NCI-H748 (cell line): ENCODE data around the gene MYOZ3.

Experiments used
- DNase-seq: peaks from one replicate; lab custom pipeline; 2025; ENCODE audit not compliant: unreplicated experiment; lab: John Stamatoyannopoulos, UW

Gene MYOZ3

DNA sequence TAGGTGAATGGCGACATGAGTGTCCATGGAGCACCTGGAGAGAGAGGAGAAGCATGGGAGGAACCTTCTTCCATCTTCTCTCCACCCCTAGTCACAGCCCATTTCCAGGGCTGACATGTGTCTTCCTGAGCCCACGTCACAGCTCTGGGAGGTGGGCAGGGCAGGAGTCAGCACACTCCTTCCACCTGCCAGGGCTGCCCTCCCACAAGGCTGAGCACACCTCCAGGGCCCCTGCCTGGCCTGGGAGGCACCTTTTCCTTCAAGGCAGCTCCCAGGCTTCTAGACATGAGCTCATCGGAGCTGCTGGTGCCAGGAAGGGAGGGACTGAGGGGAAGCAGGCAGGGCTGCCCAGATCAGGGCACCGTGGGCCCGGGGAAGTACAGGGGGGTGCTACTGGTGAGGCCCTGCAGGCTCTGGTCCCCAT, 34.2 kb upstream of the MYOZ3 start:
- no peak for DNase-seq

- DNase-seq: no peak
Observed at GRCh38 chr5:150627731-150628545, 33.1 kb upstream of the MYOZ3 start.

- DNase-seq: no peak
Observed at GRCh38 chr5:150628936-150629485, 32.0 kb upstream of the MYOZ3 start.

GRCh38 chr5:150630016-150630415, 31.0 kb upstream of the MYOZ3 start:
- DNase-seq: no peak

GRCh38 chr5:150630461-150631325, 30.4 kb upstream of the MYOZ3 start:
- DNase-seq: no peak

DNA sequence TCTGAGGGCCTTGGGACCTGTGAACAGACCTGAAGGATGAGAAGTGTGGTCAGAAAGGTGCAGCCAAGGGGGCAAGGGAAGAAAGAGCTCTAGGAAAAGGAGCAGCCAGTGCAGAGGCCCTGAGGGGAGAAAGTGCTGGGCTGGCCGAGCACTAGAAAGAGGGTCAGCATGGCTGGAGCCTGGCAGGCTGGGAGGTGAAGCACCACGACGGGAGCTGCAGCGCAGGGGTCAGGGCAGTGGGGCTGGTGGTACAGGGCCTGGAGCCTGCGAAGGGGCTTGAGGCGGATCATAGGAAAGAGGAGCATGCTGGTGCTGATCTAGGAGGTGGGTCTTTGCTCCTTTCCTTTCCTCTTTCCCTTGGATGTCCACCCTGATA, 29.7 kb upstream of the MYOZ3 start:
- DNase-seq: no peak

DNA sequence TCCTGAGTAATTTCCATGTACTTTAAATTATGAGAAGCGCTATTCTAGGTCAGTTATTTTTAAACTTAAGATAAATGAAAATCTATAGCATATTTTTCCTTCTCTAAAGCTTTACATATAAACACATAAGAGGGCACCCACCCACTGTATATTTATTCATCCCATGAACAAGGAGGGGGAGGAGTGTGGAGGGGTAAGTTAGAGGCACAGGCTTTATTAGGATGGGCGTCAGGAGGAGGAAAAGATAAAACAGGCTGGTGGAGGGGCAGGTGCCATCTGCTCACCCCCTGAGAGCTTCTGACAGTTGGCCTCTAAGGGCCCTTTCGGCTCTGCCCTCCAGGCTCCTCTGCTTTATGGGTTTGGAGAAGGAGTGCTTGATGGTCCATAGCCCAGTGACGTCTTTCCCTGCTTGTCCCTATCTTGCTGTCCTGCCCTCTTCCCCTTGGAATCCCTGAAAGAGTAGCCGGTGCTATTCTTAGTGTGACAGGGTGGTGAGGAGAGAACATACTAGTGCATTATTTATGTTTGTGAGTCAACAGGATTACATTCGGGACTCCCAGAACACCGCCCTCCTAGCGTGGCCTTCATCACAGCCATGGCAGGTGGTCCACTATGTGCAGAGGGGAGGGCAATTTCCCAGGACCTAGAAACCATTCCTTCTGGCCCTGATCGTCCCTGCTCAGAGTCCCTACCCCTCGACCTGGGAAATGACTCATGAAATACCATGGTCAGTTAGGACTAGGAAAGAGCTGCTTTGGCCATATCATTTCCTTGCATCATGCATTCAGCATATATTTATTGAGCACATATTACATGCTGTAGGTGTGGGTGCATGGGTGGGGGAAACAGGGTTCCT, 28.5 kb upstream of the MYOZ3 start:
- DNase-seq: no peak

DNA sequence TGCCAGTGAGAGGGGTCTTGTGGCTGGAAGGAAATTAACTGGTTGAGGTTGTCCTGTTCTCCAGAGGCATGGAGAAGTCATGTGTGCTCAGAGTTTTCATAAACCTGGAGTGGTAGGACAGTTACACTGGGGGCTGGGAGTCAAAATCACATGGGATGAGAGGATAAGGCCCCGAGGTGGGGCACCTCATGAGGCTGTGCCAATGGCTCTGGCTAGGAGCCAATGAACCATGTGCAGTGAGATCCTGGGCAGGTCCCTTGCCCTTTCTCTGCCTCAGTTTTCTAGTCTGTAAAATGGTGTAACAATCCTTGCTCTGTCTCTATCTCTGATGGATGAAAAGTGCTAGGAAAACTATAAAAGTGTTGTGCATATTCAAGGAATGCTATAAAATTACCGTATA, 27.6 kb upstream of the MYOZ3 start:
- no peak for DNase-seq

DNA sequence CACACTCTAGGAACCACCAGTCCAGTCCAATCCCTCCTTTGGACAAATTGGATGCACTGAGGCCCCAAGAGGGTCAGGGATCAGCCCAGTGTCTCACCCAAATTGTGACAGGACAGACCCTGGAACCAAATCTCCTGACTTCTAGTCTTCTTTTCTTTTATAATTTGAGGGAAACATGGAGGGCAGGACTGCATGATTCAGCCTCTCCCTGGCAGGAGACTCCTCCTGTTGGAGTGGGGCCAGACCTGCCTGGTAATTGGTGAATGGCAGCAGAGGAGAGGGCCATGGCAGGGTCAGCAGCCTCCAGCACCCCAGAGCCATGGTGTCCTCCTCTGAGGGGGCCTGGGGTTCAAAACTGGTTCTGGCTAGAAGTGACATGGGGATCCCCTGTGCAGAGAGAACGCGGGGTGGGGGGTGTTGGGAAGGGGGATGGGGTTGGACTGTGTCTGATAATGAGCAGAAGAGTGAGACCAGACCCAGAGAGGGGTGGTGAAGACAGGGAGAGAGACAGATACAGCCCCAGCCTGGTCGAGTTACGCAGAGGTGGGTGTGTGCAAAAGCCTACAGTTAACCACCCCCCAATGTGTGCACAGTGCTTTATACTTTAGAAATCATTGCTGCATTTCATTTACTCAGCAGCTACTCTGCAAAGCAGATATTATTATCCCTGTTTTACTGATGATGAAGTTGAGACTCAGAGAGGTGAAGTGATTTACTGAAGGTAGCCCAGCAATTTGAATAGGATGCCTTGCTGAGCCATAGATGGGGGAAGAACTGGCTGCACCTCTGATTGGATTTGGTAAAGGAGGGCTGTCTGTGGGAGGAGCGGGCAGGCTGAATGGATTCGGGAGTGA, 24.4 kb upstream of the MYOZ3 start:
- DNase-seq: no peak

GRCh38 chr5:150637245-150638052, 23.6 kb upstream of the MYOZ3 start:
- no peak for DNase-seq

- no peak for DNase-seq
Observed at GRCh38 chr5:150638053-150638444, 23.0 kb upstream of the MYOZ3 start.

- DNase-seq: no peak
Observed at GRCh38 chr5:150638488-150639376, 22.3 kb upstream of the MYOZ3 start.

- no peak for DNase-seq
Observed at GRCh38 chr5:150639377-150639692, 21.7 kb upstream of the MYOZ3 start.

DNA sequence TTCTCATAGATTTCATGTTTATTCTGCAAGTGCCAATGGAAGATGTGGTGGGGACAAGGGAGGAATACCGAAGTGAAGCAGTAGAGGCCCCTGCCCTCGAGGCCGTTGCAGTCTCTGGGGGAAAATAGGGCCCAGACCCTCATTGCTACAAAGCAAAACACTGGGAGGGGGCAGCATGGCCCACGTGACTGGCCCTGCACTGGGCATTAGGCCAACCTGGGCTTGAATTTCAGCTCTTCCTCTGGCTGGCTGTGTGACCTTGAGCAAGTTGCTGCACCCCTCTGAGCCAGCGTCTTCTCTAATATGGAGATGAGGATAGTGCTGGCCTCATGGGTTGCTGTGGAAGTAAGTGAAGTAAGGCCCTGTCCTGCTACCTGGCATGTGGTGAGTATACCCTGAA, 21.3 kb upstream of the MYOZ3 start:
- DNase-seq: no peak

- no peak for DNase-seq
Observed at GRCh38 chr5:150640311-150641005, 20.6 kb upstream of the MYOZ3 start, which contains the start of gene SYNPO. Gene SYNPO, plus strand, starts transcription at chr5:150640660. Its CDS starts 7,616 bp downstream, at chr5:150648276.

- no peak for DNase-seq
Observed at GRCh38 chr5:150641006-150641570, 20.0 kb upstream of the MYOZ3 start.

DNA sequence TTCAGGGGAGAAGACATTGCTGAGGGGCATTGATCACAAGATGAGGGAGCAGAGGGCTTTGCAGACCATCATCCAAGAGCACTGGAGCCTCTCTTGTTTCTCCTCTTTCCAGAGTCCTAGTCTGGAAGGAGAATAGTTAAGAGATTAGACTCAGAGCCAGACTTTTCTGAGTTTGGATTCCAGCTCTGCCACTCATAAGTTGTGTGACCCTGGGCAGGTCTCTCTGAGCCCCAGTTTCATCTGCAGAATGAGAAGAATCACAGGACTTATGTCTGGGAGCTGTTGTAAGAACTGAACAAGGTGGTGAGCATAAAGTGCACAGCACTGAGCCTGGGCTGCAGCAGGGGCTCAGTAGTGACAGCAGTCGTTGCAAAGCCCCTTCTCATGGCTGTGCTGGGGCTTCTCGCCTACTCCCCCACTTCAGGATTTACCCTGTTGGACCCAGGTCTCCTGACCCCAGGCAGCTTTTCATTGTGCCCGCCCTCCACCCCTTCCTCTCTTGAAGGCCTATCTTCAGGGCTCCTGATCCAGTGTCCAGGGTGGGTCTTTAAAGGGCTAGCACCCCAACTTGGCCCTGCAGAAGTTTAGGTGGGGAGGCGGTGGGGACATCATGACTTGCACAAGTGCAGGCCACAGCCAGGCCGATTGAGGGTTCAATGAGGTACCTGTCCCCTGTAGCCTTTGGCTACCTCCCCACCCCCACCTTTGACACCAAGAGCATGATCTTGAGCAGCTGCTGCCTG, 19.1 kb upstream of the MYOZ3 start:
- DNase-seq: no peak
